Right kidney (tissue), 1 donor: ENCODE results near the gene ZNF488.

Experiments
- DNase-seq: peaks from one replicate; pipeline ENCODE4 v3.0.0-alpha.2; 2016

The ZNF488 gene

DNA sequence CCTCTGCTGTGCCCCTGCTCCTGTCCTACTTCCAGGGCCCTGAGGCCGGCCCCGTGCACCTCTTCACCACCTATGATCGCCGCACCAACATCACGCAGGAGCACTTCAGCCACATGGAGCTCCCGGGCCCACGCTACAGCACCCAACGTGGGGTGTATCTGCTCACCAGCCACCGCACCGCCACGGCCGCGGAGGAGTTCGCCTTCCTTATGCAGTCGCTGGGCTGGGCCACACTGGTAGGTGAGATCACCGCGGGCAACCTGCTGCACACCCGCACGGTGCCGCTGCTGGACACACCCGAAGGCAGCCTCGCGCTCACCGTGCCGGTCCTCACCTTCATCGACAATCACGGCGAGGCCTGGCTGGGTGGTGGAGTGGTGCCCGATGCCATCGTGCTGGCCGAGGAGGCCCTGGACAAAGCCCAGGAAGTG is 34.1 kb downstream of the ZNF488 start:
- DNase-seq: no peak

DNA sequence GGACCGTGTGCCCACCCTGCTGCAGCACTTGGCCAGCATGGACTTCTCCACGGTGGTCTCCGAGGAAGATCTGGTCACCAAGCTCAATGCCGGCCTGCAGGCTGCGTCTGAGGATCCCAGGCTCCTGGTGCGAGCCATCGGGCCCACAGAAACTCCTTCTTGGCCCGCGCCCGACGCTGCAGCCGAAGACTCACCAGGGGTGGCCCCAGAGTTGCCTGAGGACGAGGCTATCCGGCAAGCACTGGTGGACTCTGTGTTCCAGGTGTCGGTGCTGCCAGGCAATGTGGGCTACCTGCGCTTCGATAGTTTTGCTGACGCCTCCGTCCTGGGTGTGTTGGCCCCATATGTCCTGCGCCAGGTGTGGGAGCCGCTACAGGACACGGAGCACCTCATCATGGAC is 34.6 kb downstream of the ZNF488 start:
- DNase-seq: no peak

- DNase-seq: no peak
Measured at GRCh38 chr10:47348661-47349470, 35.2 kb downstream of the ZNF488 start.

DNA sequence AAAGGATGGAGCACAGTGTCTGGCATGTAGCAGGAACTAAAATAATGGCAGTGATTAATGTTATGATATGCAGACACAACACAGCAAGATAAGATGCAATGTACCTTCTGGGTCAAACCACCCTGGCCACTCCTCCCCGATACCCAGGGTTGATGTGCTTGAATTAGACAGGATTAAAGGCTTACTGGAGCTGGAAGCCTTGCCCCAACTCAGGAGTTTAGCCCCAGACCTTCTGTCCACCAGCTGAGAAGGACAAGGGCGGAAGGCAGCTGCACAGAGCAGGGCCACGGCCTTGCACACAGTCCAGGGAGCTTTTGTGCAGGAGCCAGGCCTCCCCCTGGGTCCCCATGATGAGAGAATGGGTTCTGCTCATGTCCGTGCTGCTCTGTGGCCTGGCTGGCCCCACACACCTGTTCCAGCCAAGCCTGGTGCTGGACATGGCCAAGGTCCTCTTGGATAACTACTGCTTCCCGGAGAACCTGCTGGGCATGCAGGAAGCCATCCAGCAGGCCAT is 35.9 kb downstream of the ZNF488 start, which contains the start of gene RBP3:
Gene RBP3, plus strand, starts transcription at position 226 of the 514 bp plus-strand sequence. Its CDS starts 122 bp downstream, at position 348.
- no peak for DNase-seq

DNA sequence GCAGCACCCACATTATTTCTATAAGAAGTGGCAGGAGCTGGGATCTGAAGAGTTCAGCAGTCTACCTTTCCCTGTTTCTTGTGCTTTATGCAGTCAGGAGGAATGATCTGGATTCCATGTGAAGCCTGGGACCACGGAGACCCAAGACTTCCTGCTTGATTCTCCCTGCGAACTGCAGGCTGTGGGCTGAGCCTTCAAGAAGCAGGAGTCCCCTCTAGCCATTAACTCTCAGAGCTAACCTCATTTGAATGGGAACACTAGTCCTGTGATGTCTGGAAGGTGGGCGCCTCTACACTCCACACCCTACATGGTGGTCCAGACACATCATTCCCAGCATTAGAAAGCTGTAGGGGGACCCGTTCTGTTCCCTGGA is 36.8 kb downstream of the ZNF488 start:
- no peak for DNase-seq

DNA sequence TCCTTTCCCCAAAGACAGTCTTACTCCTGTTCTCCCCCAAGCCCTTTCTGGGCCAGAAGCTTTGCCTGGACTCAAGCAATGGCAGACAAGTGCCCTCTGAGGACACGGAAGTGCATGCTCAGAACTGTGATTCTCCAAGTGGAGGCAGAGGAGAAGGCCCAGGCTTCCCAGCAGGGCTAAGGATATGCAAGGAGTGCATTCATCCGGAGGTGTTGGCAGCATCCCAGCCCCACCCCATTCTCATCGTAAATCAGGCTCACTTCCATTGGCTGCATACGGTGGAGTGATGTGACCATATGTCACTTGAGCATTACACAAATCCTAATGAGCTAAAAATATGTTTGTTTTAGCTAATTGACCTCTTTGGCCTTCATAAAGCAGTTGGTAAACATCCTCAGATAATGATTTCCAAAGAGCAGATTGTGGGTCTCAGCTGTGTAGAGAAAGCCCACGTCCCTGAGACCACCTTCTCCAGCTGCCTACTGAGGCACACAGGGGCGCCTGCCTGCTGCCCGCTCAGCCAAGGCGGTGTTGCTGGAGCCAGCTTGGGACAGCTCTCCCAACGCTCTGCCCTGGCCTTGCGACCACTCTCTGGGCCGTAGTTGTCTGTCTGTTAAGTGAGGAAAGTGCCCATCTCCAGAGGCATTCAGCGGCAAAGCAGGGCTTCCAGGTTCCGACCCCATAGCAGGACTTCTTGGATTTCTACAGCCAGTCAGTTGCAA is 37.4 kb downstream of the ZNF488 start:
- no peak for DNase-seq

DNA sequence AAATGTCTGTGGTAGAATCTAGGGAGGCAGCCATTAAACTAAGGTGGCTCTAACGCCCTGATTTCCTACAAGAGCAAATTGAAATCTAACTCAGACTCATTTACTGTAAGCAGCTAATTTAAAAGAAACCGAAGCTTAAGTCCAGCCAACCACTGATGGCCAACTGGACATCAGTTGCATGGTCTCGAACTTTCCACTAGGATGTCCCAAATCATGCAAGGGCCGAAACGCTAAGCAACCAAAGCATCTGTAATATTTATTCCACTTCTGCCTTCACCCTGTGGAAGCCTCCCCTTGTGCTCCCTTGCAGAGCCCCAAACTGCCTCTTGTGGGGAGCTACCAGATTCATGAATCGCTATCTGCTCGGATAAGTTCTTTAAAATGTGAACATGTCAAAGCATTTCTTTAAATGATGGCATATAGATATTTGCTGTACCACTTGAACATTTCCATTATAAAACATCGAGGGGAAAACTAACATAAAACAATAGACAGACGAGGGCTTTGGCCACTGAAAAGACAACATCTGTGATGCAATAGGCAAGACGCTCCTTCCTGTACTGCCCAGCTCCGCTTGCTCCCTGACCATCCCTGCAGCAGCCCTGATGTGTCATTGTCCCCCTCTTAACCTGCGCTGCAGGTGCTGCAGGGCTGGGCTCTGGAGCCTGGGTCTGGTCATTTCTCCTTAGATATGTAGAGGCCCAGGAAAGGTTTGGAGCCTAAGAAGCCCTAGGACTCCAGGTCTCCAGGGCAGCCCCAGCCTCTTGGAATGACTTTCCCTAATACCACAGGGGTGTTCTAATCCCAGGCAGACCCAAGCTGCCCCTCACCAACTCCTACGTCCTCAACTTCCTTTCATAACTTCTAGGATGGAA is 38.9 kb downstream of the ZNF488 start:
- DNase-seq: no peak

DNA sequence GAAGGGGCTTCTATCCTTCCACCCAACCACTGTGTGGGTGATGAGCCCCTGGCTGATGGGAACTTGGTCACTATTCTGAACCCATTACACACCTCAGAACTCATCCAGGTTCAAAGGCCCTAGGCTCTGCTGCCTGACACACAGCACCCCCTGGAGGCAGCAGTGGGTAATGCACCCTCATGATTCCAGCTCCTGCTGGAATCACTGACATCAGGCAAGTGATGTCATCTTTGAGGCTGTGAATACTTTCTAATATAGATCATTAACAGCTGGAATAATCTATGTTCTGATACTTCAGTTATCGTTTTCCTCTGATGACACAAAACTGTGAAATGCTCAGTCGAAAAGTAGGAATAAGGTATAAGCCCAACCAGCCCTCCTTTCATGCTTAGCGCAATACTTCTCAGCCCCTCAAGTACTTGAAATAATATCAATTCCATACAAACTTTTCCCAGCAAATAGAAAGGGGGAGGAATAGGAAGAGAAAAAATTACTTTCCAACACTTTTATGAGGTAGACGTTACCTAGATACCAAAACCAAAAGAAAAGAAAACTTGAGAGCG is 43.4 kb downstream of the ZNF488 start:
- DNase-seq: peak; percentile 36

- DNase-seq: no peak
Measured at GRCh38 chr10:47339759-47340607, 44.1 kb downstream of the ZNF488 start.

DNA sequence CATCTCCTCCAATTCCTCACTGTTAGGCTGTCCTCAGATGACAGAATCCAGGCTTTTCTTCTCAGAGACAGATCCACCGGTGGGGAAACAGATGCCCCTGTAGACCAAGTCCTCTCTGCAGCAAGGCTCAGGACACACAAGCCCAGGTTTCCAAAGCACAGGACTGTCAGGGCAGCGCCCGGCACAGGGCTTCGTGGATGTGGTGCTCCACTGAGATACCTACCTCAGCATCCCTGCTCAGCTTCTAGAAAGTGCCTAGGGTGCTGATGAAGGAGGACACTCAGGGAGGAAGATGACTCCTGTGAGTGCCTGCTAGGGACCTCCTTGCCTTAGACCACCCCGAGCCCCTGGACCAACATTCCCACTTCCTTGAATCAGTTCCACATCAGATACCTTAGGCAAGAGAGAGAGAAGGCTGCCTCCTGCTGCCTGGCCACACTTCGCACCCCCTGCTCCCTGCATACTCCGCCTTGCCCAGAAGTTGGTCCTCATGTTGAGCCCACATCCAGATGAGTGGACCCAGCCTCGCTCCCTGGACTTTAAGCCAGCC is 44.8 kb downstream of the ZNF488 start:
- no peak for DNase-seq

DNA sequence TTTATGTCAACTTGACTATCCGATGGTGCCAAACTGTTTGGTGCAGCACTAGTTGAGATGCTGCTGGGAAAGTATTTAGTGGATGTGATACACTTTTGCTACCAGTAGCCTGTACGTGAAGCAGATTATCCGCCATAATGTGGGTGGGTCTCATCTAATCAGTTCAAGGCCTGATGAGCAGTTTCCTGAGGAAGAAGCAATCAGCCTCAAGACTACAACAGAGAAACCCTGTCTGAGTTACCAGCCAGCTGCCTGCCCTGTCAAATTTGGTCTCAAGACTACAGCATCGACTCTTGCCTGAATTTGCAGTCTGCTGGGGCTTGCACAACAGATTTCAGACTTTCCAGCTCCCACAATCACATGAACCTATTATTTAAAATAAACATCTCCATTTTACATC is 46.8 kb downstream of the ZNF488 start:
- DNase-seq: no peak

DNA sequence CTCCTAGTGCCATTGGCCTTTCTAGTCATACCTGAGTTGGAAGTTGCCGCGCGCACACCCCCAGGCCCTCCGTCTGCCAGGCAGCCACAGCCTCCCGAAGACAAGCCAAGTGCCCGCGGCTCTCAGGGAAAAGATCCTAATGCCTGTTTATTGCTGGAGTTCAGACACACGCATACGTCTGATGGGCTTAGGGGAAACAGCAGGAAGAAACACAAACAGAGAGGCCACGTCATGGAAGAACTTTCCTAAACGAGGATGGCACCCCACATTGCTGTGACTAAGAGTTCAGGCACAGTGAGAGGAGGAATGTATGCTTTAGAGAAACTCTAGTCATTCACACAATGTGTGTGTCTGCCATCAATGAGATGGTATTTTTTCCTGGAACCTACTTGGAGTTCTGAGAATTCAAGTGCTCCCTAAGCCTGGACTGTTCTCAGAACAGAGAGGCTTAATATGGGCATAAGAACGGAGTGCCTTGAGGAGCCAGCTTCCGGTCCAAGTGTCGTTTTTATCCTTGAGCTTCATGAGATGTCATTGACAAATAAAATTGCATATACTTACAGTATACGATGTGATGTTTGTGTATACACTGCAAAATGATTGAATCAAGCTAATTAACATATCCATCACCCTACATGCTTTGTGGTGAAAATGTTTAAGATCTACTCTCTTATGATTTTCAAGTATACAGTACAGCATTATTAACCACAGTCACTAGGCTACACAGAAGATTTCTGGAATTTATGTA is 47.5 kb downstream of the ZNF488 start:
- no peak for DNase-seq

GRCh38 chr10:47335906-47336305 is 48.2 kb downstream of the ZNF488 start:
- DNase-seq: no peak

DNA sequence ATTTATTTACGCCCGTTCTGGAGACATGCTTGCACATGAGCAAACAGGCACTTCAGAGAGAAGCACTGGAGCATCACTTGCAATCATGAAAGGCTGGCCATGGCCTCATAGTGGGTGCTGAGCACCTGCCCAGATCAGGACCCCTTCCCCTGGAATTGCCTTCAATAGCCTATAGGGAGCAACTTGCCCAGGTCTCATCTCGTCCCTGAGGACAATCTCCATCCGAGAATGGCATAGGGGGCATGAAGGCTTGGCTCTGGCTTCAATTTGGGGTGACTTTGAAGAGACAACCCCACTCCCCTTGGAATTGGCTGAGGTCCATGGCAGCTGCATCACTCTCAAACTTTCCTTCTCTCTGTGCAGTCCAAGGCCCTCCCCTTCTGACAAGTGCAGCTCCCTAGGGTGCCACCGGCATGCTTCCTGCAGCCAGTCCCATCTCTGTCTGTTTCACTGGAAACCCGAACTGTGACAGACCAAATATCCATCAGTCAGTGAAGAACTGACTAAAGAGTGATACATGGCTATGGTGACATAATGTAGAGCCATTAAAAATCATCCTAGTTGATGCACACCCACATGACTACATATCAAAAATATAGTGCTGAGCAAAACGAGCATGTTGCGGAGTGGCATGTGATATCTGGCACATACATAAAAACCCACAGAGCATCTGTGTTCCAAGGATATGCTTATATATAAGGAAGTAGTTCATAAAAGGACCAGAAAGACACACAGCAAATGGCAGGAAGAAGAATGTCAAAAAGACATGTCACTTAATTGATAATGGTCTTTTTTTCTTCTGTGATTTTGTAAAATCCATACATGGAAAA is 49.4 kb downstream of the ZNF488 start:
- no peak for DNase-seq

GRCh38 chr10:47333532-47333931 is 50.6 kb downstream of the ZNF488 start:
- no peak for DNase-seq

- DNase-seq: no peak
Measured at GRCh38 chr10:47332946-47333345, 51.1 kb downstream of the ZNF488 start.

- DNase-seq: no peak
Measured at GRCh38 chr10:47332371-47332770, 51.7 kb downstream of the ZNF488 start.

DNA sequence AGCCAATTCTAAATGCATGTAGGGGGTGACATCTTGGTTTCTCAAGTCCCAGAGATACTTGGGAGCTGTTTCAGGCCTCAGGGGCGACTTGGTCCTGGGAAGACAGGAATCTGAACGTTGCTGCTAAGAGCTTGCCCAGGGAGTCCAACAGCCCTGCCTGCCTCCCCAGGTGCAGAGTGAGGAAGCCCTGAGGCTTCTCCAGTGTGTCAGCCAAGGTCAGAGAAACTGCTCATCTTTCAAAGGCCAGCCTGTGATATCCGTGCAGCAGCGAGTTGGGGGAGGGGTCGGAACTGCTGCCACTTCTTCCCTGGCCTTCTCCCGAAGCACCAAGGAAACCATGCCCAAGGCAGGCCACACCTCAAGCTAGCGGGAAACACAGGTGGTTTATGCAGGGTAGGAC is 52.1 kb downstream of the ZNF488 start:
- DNase-seq: no peak

DNA sequence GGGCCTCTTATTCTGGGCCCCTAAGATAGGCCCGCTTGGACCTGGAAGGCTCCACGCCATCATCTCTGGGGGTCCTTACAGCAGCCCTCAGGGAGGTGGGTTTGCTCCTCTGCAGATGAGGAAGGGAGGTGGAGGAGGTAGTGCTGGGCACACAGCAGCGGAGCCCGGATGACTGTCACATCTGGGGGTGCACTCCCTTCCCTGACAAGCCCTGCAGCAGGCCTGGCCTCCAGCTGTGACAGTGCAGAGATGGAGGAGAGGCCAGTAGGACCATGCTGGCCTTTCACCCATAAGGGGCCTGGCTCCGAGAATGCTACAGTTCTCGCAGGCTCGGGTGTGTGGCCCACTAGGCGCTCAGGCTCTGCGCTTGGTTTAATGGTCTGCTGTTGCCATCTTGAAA is 52.6 kb downstream of the ZNF488 start:
- no peak for DNase-seq
